ENCODE results near the gene PSTPIP2.

DNA sequence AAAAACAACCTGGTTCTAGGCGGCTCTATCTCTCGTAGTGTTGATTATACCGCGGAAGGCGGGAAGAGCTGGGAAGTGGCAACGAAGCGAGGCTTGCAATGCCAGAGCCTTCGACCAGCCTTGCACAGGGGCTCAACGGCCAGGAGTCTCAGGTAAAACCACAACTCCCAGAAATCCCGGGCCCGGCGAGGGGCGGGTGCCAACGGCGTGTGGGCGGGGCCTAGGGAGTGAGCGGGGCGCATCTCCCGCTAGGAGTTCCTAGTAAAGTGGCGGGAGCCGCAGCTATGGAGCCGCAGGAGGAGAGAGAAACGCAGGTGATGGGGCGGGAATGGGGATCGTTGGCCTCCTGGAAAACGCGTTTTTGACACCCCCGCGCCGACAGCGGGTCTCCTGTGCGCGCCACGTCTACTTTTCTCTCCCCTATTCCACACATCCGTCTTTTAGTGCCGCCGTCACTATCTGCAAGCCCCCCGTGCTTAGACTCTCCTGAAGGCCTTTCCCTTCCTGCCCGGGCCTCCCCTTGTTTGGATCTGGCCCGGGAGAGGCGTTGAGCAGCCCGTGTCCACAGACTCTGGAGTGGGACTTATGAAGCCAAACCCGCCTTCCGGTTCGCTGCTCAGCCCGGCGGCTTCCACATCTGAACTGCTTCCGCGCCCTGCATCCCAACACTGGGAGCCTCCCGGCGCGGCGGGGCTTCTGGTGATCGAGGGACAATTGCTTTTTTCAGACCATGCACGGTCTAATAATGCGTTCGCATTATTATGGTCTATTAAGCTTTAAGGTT lies 32.3 kb upstream of the PSTPIP2 start, which contains the start of gene HAUS1:
- TF ChIP-seq, protein P1, sequence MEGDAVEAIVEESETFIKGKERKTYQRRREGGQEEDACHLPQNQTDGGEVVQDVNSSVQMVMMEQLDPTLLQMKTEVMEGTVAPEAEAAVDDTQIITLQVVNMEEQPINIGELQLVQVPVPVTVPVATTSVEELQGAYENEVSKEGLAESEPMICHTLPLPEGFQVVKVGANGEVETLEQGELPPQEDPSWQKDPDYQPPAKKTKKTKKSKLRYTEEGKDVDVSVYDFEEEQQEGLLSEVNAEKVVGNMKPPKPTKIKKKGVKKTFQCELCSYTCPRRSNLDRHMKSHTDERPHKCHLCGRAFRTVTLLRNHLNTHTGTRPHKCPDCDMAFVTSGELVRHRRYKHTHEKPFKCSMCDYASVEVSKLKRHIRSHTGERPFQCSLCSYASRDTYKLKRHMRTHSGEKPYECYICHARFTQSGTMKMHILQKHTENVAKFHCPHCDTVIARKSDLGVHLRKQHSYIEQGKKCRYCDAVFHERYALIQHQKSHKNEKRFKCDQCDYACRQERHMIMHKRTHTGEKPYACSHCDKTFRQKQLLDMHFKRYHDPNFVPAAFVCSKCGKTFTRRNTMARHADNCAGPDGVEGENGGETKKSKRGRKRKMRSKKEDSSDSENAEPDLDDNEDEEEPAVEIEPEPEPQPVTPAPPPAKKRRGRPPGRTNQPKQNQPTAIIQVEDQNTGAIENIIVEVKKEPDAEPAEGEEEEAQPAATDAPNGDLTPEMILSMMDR (IDR thresholded peaks at IDR 0.05; ENCODE audit: low read depth, low read length), result no peak
- TF ChIP-seq EZH2phosphoT487 (IDR thresholded peaks at IDR 0.05; ENCODE audit: low read depth), result no peak
